ENCODE data around the gene SH3BGRL2. TPM values are rescaled to one million over a fixed set of nuclear protein-coding genes. Genes with fewer than 3 reads are reported as not detected.
"Not testable (repeated sequence)": the region's sequence is repeated elsewhere in the genome, so short reads cannot be mapped to it uniquely, and the experiment has no call there.

Gene SH3BGRL2
- total RNA-seq, 1 donor from 2014 or later, result 47.0 TPM

DNA sequence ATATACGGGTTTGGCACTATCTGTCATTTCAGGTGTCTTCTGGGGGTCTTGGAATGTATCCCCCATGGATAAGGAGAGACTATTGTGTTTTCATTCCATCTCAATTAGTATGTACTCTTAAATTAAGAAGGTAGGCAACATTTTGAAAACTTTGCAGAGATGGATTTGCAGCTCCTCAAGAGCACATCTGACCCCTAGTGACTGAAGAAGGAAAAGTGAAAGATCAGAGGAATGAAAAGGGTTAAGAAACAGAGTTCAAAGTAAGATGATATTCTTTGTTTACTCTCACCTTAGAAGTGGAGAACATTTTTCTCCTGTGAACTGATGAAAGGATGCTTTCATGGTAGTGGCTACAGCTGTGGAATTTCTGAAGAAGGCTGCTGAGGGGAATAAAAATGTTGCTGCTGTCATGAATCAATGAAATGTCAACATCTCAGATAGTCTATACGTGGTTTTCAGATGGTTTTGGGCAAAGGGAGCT lies 41.5 kb downstream of the SH3BGRL2 start:
- Mint-ChIP-seq H3K36me3 (peaks cover 31% of the 10 kb centered on the region), H3K4me3 (no peak overlapping the region), H3K27ac (no peak overlapping the region), H3K27me3 (ENCODE audit: insufficient read depth, low read depth) (peaks cover 2% of the 10 kb centered on the region), H3K4me1 (peaks cover 11% of the 10 kb centered on the region), H3K9me3 (no peaks in the 10 kb centered on the region)
- no peak overlapping the region for H2AFZ ChIP-seq (replicated peaks)
- H3K4me2 ChIP-seq, result no peak overlapping the region
- H3K36me3 ChIP-seq, result no peaks in the 10 kb centered on the region
- H3K9ac ChIP-seq, result no peak overlapping the region
- H3K4me1 ChIP-seq, result peaks cover 14% of the 10 kb centered on the region
- no peak overlapping the region for H3K27ac ChIP-seq
- no peaks in the 10 kb centered on the region for H4K20me1 ChIP-seq (ENCODE audit: low read depth)
- no peaks in the 10 kb centered on the region for H3K9me3 ChIP-seq (ENCODE audit: low read depth)
- TF ChIP-seq EZH2phosphoT487 (IDR thresholded peaks at IDR 0.05) (no peak), EZH2 (IDR thresholded peaks at IDR 0.05) (no peak)
- TF ChIP-seq, protein P1, sequence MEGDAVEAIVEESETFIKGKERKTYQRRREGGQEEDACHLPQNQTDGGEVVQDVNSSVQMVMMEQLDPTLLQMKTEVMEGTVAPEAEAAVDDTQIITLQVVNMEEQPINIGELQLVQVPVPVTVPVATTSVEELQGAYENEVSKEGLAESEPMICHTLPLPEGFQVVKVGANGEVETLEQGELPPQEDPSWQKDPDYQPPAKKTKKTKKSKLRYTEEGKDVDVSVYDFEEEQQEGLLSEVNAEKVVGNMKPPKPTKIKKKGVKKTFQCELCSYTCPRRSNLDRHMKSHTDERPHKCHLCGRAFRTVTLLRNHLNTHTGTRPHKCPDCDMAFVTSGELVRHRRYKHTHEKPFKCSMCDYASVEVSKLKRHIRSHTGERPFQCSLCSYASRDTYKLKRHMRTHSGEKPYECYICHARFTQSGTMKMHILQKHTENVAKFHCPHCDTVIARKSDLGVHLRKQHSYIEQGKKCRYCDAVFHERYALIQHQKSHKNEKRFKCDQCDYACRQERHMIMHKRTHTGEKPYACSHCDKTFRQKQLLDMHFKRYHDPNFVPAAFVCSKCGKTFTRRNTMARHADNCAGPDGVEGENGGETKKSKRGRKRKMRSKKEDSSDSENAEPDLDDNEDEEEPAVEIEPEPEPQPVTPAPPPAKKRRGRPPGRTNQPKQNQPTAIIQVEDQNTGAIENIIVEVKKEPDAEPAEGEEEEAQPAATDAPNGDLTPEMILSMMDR (IDR thresholded peaks at IDR 0.05), result peak; percentile 70
- H3K27me3 ChIP-seq, result no peaks in the 10 kb centered on the region
- peak; percentile 32 for DNase-seq (ENCODE audit: low spot score)
- no peaks in the 10 kb centered on the region for H3K79me2 ChIP-seq (ENCODE audit: low read depth)
- peaks cover 4% of the 10 kb centered on the region for H3F3A ChIP-seq (ENCODE audit: low read depth)
- no peak overlapping the region for H3K4me3 ChIP-seq

DNA sequence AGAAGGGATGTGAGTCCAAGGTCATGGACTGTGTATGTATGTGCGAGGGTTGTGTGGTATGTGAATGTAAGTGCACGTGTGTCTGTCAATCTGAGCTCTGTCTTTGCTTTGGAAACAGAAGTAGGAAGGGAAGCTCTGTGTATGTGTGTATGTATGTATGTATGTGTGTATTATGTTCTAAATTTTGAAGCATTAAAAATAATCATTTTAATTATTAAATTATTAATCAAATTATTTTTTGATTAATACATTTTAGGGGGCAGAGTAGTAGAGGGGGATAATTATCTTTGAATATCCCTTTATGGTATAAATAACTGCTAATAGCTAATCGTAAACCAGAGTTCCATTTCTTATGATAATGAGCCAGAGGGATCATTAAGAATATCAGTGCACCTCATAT lies 42.8 kb downstream of the SH3BGRL2 start:
- no peak overlapping the region for H2AFZ ChIP-seq (replicated peaks)
- TF ChIP-seq EZH2 (IDR thresholded peaks at IDR 0.05), result no peak
- TF ChIP-seq EZH2phosphoT487 (IDR thresholded peaks at IDR 0.05), result no peak
- TF ChIP-seq, protein P1 (IDR thresholded peaks at IDR 0.05), result no peak
- no peak overlapping the region for H3K9ac ChIP-seq
- no peaks in the 10 kb centered on the region for H3K27me3 Mint-ChIP-seq (ENCODE audit: insufficient read depth, low read depth)
- no peak overlapping the region for H3K4me3 Mint-ChIP-seq
- no peak overlapping the region for H3K4me2 ChIP-seq
- no peaks in the 10 kb centered on the region for H4K20me1 ChIP-seq (ENCODE audit: low read depth)
- no peaks in the 10 kb centered on the region for H3K79me2 ChIP-seq (ENCODE audit: low read depth)
- peaks cover 3% of the 10 kb centered on the region for H3K4me1 Mint-ChIP-seq
- H3K27ac Mint-ChIP-seq, result no peak overlapping the region
- H3K36me3 Mint-ChIP-seq, result peaks cover 30% of the 10 kb centered on the region
- peaks cover 5% of the 10 kb centered on the region for H3K4me1 ChIP-seq
- H3F3A ChIP-seq (ENCODE audit: low read depth), result no peaks in the 10 kb centered on the region
- no peak overlapping the region for H3K27ac ChIP-seq
- H3K36me3 ChIP-seq, result no peaks in the 10 kb centered on the region
- H3K27me3 ChIP-seq, result no peaks in the 10 kb centered on the region
- no peak for DNase-seq (ENCODE audit: low spot score)
- H3K4me3 ChIP-seq, result no peak overlapping the region
- H3K9me3 Mint-ChIP-seq, result no peaks in the 10 kb centered on the region
- no peaks in the 10 kb centered on the region for H3K9me3 ChIP-seq (ENCODE audit: low read depth)

DNA sequence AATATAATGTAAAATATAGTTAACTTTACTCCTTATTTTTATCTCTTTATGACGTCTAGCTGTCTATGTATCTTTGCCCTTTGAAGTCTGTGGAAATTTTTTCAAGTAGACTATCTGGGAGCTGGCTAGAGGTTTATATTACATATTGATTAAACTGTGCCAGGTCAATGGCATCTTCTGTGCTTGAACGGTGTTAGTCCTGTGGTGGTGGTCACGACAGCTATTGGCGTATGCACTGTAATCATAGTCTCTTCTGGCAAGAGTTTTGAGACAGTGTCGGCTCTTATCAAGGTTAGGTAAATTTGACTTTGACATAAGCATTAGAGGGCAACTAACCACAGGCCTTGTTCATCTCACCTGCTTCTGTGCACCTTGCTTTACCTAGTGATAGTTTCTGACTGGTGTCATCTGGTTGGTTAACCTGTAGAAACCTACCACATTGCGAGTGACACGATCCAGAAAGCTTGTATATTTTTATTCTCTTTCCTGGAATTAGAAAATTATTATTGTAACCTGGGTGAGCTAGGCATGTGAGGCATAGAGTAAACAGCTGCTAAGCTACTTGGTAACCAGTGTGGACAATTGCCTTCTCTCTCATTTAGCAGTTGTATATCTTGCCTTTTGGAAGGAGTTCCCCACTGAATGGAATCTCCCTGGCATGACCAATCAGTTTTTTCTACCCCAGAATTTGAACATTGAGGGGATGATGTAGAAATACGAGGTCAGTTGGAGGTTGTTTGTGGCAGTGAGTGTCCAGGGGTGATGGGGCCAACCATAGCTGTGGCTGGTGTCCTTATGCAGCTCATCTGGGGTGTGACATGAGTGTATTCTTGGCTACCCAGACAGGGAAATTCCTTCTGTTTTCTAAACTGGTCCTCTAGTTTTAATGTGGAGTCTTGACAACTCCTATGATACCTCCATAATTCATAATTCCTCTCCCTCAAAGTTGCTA lies 45.9 kb downstream of the SH3BGRL2 start:
- H3K4me1 Mint-ChIP-seq, result no peaks in the 10 kb centered on the region
- peaks cover 9% of the 10 kb centered on the region for H3K9me3 Mint-ChIP-seq
- no peak overlapping the region for H3K27ac Mint-ChIP-seq
- Histone ChIP-seq H3K4me1 (no peaks in the 10 kb centered on the region), H3K4me2 (no peak overlapping the region), H2AFZ (replicated peaks) (no peak overlapping the region), H3K79me2 (ENCODE audit: low read depth) (peaks cover 14% of the 10 kb centered on the region), H3F3A (ENCODE audit: low read depth) (no peaks in the 10 kb centered on the region), H3K9ac (no peak overlapping the region), H3K4me3 (no peak overlapping the region), H4K20me1 (ENCODE audit: low read depth) (no peaks in the 10 kb centered on the region), H3K27me3 (no peaks in the 10 kb centered on the region), H3K27ac (no peak overlapping the region), H3K9me3 (ENCODE audit: low read depth) (no peaks in the 10 kb centered on the region), H3K36me3 (peaks cover 7% of the 10 kb centered on the region)
- H3K27me3 Mint-ChIP-seq (ENCODE audit: insufficient read depth, low read depth), result no peaks in the 10 kb centered on the region
- TF ChIP-seq EZH2 (IDR thresholded peaks at IDR 0.05) (no peak), EZH2phosphoT487 (IDR thresholded peaks at IDR 0.05) (no peak)
- TF ChIP-seq, protein P1 (IDR thresholded peaks at IDR 0.05), result no peak
- H3K4me3 Mint-ChIP-seq, result no peak overlapping the region
- H3K36me3 Mint-ChIP-seq, result peaks cover 46% of the 10 kb centered on the region
- DNase-seq (ENCODE audit: low spot score), result no peak

DNA sequence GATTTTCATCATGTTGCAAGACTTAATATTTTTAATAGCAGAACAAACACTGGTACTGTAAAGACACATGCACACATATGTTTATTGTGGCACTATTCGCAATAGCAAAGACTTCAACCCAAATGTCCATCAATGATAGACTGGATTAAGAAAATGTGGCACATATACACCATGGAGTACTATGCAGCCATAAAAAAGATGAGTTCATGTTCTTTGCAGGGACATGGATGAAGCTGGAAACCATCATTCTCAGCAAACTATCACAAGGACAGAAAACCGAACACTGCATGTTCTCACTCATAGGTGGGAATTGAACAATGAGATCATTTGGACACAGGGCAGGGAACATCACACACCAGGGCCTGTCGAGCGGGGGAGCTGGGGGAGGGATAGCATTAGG lies 51.6 kb downstream of the SH3BGRL2 start:
- not testable (repeated sequence) for H3K9ac ChIP-seq; H2AFZ ChIP-seq (replicated peaks); H3K9me3 ChIP-seq (ENCODE audit: low read depth); H3K9me3 Mint-ChIP-seq; H3K27me3 Mint-ChIP-seq (ENCODE audit: insufficient read depth, low read depth); H3F3A ChIP-seq (ENCODE audit: low read depth); H3K36me3 ChIP-seq; H3K4me3 Mint-ChIP-seq; DNase-seq (ENCODE audit: low spot score); H3K27me3 ChIP-seq; H3K27ac Mint-ChIP-seq; H3K4me3 ChIP-seq; H3K4me2 ChIP-seq; H3K27ac ChIP-seq; H4K20me1 ChIP-seq (ENCODE audit: low read depth)
- Histone ChIP-seq H3K79me2 (ENCODE audit: low read depth) (peaks cover 14% of the 10 kb centered on the region), H3K4me1 (peaks cover 20% of the 10 kb centered on the region)
- H3K36me3 Mint-ChIP-seq, result peaks cover 33% of the 10 kb centered on the region
- peaks cover 27% of the 10 kb centered on the region for H3K4me1 Mint-ChIP-seq
